ENCODE measurements around the gene RCSD1. TPM values are rescaled to one million over a fixed set of nuclear protein-coding genes. Genes with fewer than 3 reads are reported as not detected.
A peak's percentile ranks its signal among the peaks of the same experiment; 100 is the strongest.

The RCSD1 gene, protein sequence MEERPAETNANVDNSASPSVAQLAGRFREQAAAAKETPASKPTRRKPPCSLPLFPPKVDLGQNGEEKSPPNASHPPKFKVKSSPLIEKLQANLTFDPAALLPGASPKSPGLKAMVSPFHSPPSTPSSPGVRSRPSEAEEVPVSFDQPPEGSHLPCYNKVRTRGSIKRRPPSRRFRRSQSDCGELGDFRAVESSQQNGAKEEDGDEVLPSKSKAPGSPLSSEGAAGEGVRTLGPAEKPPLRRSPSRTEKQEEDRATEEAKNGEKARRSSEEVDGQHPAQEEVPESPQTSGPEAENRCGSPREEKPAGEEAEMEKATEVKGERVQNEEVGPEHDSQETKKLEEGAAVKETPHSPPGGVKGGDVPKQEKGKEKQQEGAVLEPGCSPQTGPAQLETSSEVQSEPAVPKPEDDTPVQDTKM
- 1 to 10 TPM; 4.7 to 5.7 TPM for total RNA-seq

DNA sequence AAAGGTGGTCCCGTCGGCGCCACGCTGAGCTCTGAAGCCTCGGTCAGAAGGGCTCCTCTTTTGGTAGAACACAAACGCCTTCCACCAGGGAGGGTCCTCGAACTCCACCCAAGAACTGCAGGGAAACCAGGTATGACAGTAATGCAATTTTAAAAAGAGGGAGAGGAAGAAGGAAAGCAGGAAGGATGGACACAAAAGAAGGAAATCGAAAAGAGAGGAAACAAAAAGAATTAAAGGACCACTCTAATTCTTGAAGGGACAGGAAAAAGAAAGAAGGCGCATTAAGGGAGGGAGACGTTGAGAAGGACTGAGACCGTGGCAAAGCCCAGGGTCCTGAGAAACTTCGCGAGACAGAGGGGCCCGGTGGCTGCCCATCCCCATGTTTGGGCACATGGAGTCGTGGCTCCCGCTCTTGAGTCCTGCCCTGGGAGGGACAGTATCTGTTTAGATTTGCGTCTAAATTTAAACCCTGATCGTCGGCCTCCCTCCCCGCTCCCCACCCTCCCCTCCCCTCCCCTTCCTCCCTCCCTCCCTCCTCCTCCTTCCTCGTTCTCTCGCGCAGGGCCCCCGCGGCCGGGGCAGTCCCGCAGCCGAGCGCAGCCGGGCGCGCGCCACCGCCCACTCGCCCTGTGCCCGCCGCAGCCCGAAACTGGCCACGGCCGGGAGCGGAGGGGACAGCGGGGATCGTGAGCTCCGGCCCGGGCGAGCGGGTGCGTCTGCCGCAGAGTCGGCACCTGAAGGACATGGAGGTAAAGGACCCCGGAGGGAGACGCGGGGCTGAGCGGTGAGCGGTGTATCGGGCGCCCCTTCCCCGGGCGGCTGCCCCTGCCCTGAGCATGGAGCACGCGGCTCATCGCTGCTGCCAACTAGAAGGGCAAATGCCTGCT, at the start of gene RCSD1:
Gene RCSD1, plus strand, starts transcription at position 552 of the 887 bp plus-strand sequence. Its CDS starts 192 bp downstream, at position 744.
- Histone ChIP-seq H3K27ac (peak within 1 kb of the TSS; percentile 88), H3K9me3 (no peaks in the 10 kb centered on the region), H3K4me3 (peak within 1 kb of the TSS; percentile 61), H3K36me3 (no peaks in the 10 kb centered on the region), H3K9ac (ENCODE audit: low read depth in 2 of 2, low read length in 2 of 2) (peak within 1 kb of the TSS; percentile 73 to 89), H3K27me3 (no peaks in the 10 kb centered on the region), H3K4me1 (no peaks in the 10 kb centered on the region)
- TF ChIP-seq, protein P1, sequence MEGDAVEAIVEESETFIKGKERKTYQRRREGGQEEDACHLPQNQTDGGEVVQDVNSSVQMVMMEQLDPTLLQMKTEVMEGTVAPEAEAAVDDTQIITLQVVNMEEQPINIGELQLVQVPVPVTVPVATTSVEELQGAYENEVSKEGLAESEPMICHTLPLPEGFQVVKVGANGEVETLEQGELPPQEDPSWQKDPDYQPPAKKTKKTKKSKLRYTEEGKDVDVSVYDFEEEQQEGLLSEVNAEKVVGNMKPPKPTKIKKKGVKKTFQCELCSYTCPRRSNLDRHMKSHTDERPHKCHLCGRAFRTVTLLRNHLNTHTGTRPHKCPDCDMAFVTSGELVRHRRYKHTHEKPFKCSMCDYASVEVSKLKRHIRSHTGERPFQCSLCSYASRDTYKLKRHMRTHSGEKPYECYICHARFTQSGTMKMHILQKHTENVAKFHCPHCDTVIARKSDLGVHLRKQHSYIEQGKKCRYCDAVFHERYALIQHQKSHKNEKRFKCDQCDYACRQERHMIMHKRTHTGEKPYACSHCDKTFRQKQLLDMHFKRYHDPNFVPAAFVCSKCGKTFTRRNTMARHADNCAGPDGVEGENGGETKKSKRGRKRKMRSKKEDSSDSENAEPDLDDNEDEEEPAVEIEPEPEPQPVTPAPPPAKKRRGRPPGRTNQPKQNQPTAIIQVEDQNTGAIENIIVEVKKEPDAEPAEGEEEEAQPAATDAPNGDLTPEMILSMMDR (IDR thresholded peaks at IDR 0.05): no peak
- DNase-seq: no peak
- intact Hi-C loops (cut with DNase I): no loop called here

DNA sequence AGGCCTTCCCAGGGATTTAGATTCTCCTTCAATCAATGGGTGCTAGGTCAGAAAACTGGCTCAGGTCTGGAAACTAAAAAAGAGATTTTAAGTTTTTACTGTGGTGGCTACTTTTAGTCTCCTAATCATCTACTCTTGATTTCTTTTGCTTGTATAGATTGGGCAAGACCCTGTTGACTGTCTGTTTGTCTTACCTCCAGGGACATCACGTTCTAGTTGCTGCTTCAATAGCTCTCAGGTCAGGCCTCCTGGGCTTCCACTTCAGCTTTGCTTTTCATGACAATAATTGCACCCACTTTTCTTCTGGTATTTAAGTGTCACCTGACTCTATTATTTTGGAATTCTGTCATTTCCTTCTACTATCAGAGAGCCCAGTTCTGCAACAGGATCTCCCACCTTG, 48.0 kb upstream of the RCSD1 start:
- H3K27me3 ChIP-seq: no peaks in the 10 kb centered on the region
- H3K4me1 ChIP-seq: no peaks in the 10 kb centered on the region
- H3K4me3 ChIP-seq: no peak overlapping the region
- DNase-seq: no peak
- no peak overlapping the region for H3K9ac ChIP-seq (ENCODE audit: low read depth in 2 of 2, low read length in 2 of 2)
- H3K9me3 ChIP-seq: no peaks in the 10 kb centered on the region
- no peak overlapping the region for H3K27ac ChIP-seq
- TF ChIP-seq, protein P1 (IDR thresholded peaks at IDR 0.05): no peak
- intact Hi-C loops (cut with DNase I): no loop called here
- H3K36me3 ChIP-seq: no peaks in the 10 kb centered on the region

DNA sequence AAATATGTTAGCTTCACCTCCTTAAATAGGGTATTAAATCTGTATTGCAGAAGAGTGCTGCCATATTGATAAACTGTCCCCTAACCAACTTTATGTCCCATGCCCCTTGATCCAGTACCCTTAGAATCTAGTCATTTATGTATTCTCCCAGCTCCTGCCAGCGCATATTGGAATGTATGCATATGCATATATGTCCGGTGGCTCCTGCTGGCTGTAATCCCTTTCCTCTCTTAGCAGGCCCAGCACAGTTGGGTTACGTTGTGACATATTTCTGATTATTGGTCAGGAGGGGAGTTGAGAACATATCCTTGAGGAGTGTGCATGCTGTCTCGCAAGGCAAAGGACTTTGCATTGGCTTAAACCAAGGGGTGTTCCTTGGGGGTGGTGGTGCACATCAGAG, 47.3 kb upstream of the RCSD1 start:
- intact Hi-C loops (cut with DNase I): no loop called here
- no peak for DNase-seq
- Histone ChIP-seq H3K9me3 (no peaks in the 10 kb centered on the region), H3K4me3 (no peak overlapping the region), H3K4me1 (no peaks in the 10 kb centered on the region), H3K36me3 (no peaks in the 10 kb centered on the region), H3K27me3 (no peaks in the 10 kb centered on the region), H3K27ac (no peak overlapping the region), H3K9ac (ENCODE audit: low read depth in 2 of 2, low read length in 2 of 2) (no peak overlapping the region)
- TF ChIP-seq, protein P1 (IDR thresholded peaks at IDR 0.05): no peak

DNA sequence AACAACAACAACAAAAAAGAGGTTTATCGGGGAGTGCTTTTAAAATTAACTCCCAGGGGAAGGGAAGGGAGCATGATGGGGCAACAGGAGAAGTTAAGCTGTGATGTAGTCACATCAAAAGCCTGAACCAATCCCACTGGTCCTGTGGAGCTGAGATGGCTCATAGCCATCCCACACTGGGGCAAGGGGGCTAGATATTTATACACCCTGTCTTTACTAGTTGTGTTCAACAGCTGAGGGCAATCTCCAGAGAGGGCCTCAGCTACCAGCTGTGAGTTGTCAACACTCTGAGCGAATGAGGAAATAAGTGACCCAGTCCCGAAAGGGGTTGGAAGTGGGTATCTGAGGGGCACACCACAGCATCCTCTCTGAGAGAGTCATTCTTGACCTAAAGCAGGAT, 45.5 kb upstream of the RCSD1 start:
- no peaks in the 10 kb centered on the region for H3K4me1 ChIP-seq
- H3K9me3 ChIP-seq: no peaks in the 10 kb centered on the region
- H3K9ac ChIP-seq (ENCODE audit: low read depth in 2 of 2, low read length in 2 of 2): no peak overlapping the region
- DNase-seq: no peak
- H3K4me3 ChIP-seq: no peak overlapping the region
- intact Hi-C loops (cut with DNase I): no loop called here
- H3K27me3 ChIP-seq: no peaks in the 10 kb centered on the region
- TF ChIP-seq, protein P1 (IDR thresholded peaks at IDR 0.05): no peak
- H3K36me3 ChIP-seq: no peaks in the 10 kb centered on the region
- H3K27ac ChIP-seq: no peak overlapping the region

DNA sequence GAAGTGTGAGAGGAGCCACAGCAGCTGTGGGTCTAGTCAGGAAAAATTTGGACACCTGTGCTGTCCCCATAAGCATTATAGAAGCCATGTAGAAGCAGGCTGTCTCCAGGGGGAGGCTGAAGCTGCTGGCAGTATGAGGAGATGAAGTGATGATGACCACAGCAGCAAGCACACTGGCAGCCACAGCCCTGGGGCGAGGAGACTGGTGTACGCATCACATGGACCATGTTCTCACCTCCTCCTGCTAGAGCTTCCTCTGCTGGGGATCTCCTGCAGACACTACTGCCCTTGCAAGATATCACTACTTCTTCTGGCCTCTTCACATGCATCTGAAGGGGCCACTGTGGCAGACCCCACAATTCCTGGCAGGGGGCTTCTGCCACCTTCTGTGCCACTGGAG, 42.7 kb upstream of the RCSD1 start:
- Histone ChIP-seq H3K27ac (no peak overlapping the region), H3K27me3 (no peaks in the 10 kb centered on the region), H3K9me3 (no peaks in the 10 kb centered on the region), H3K4me3 (no peak overlapping the region), H3K4me1 (no peaks in the 10 kb centered on the region), H3K36me3 (no peaks in the 10 kb centered on the region), H3K9ac (ENCODE audit: low read depth in 2 of 2, low read length in 2 of 2) (no peak overlapping the region)
- DNase-seq: no peak
- TF ChIP-seq, protein P1 (IDR thresholded peaks at IDR 0.05): no peak
- intact Hi-C loops (cut with DNase I): no loop called here

Measured in colonic mucosa (tissue), 4 donors.